Upper lobe of right lung (tissue), 1 donor: Measurements from ENCODE around the gene PGC. TPM values are rescaled to one million over a fixed set of nuclear protein-coding genes. Genes with fewer than 3 reads are reported as not detected.
A peak's percentile ranks its signal among the peaks of the same experiment; 100 is the strongest.

Experiments used
- ATAC-seq: fragments of 200-7000 bp; cut with Tn5 transposase; one replicate; pipeline ENCODE4 v1.9.1; 2020; ENCODE audit warnings: mild to moderate bottlenecking, moderate library complexity
- DNase-seq: peaks from one replicate; pipeline ENCODE4 v3.0.0-alpha.2; 2020
- H3K27ac ChIP-seq: fragments of 200-600 bp; one replicate; pipeline ENCODE4 v1.8.0; 2022
- H3K27me3 ChIP-seq: fragments of 200-600 bp; one replicate; pipeline ENCODE4 v1.8.0; 2022; ENCODE audit warnings: mild to moderate bottlenecking
- H3K36me3 ChIP-seq: fragments of 200-600 bp; one replicate; pipeline ENCODE4 v1.8.0; 2022
- H3K4me1 ChIP-seq: fragments of 200-600 bp; one replicate; pipeline ENCODE4 v1.8.0; 2022
- H3K4me3 ChIP-seq: fragments of 200-600 bp; one replicate; pipeline ENCODE4 v1.8.0; 2022; ENCODE audit warnings: mild to moderate bottlenecking
- H3K9me3 ChIP-seq: fragments of 200-600 bp; one replicate; pipeline ENCODE4 v1.8.0; 2022
- CTCF ChIP-seq: fragments of 200-600 bp; IDR thresholded peaks from one replicate; pipeline ENCODE4 v1.8.0; 2022; ENCODE audit warnings: antibody characterized with exemption
- intact Hi-C: fragments of 100-400 bp; cut with DNase I; formaldehyde crosslinking; loops from one replicate; pipeline ENCODE4 v1.11.0; 2022
- total RNA-seq: library from RNA; stranded (reverse); fragmentation: NEBNext Ultra II Directional; extraction: Animal tissue kit (Norgen Biotek cat#: 25700); gene quantifications from one replicate; pipeline ENCODE4 v1.2.1, GENCODE V29; 2021
- donor health status: DM: no; HTN: yes; CAD: no; lungs with severe emphysema.

The PGC gene
- total RNA-seq, 1 donor from 2014 or later: 1,050 TPM

GRCh38 chr6:41726876-41727275 lies 20.3 kb downstream of the PGC start:
- ATAC-seq: no peak
- H3K4me3 ChIP-seq: no peak overlapping the region
- intact Hi-C loops: no loop called here
- no peak for TF ChIP-seq CTCF
- DNase-seq: no peak
- no peaks in the 10 kb centered on the region for H3K36me3 ChIP-seq
- H3K27me3 ChIP-seq: no peaks in the 10 kb centered on the region
- H3K9me3 ChIP-seq: no peaks in the 10 kb centered on the region
- peaks cover 59% of the 10 kb centered on the region for H3K4me1 ChIP-seq
- no peak overlapping the region for H3K27ac ChIP-seq

- Histone ChIP-seq H3K4me3 (no peak overlapping the region), H3K27ac (peak overlapping the region; percentile 77), H3K4me1 (peaks cover 47% of the 10 kb centered on the region), H3K9me3 (no peaks in the 10 kb centered on the region), H3K36me3 (no peaks in the 10 kb centered on the region), H3K27me3 (no peaks in the 10 kb centered on the region)
- TF ChIP-seq CTCF: no peak
- intact Hi-C loops: no loop called here
- DNase-seq: no peak
- no peak for ATAC-seq
Measured at GRCh38 chr6:41724586-41725501, 22.4 kb downstream of the PGC start.

GRCh38 chr6:41724228-41724580 lies 23.0 kb downstream of the PGC start:
- ATAC-seq (no peak), DNase-seq (no peak)
- intact Hi-C loops: no loop called here
- Histone ChIP-seq H3K9me3 (no peaks in the 10 kb centered on the region), H3K4me1 (peaks cover 47% of the 10 kb centered on the region), H3K4me3 (no peak overlapping the region), H3K27ac (peak overlapping the region; percentile 77), H3K27me3 (no peaks in the 10 kb centered on the region), H3K36me3 (no peaks in the 10 kb centered on the region)
- TF ChIP-seq CTCF: no peak

- peak; percentile 94 for ATAC-seq
- Histone ChIP-seq H3K4me3 (no peak overlapping the region), H3K27ac (peak overlapping the region; percentile 77), H3K9me3 (no peaks in the 10 kb centered on the region), H3K27me3 (no peaks in the 10 kb centered on the region), H3K4me1 (peaks cover 44% of the 10 kb centered on the region), H3K36me3 (no peaks in the 10 kb centered on the region)
- intact Hi-C loops: no loop called here
- TF ChIP-seq CTCF: no peak
- DNase-seq: peak; percentile 93
Measured at GRCh38 chr6:41723530-41724227, 23.5 kb downstream of the PGC start.

GRCh38 chr6:41722969-41723529 lies 24.1 kb downstream of the PGC start:
- H3K27ac ChIP-seq: peak overlapping the region; percentile 77
- H3K9me3 ChIP-seq: no peaks in the 10 kb centered on the region
- intact Hi-C loops: no loop called here
- no peaks in the 10 kb centered on the region for H3K36me3 ChIP-seq
- H3K27me3 ChIP-seq: no peaks in the 10 kb centered on the region
- ATAC-seq (no peak), DNase-seq (no peak)
- no peak overlapping the region for H3K4me3 ChIP-seq
- peaks cover 38% of the 10 kb centered on the region for H3K4me1 ChIP-seq
- no peak for TF ChIP-seq CTCF
